ENCODE data around the gene EPHA5.

The EPHA5 gene

GRCh38 chr4:65482410-65482809, 187.9 kb downstream of the EPHA5 start:
- DNase-seq: no peak

- DNase-seq: no peak
Observed at GRCh38 chr4:65472531-65472930, 197.8 kb downstream of the EPHA5 start.

- no peak for DNase-seq
Observed at GRCh38 chr4:65467068-65467680, 203.1 kb downstream of the EPHA5 start.

GRCh38 chr4:65461781-65462180, 208.5 kb downstream of the EPHA5 start:
- DNase-seq: no peak

GRCh38 chr4:65457011-65457410, 213.3 kb downstream of the EPHA5 start:
- no peak for DNase-seq

- DNase-seq: no peak
Observed at GRCh38 chr4:65456579-65456978, 213.7 kb downstream of the EPHA5 start.

- no peak for DNase-seq
Observed at GRCh38 chr4:65453398-65453797, 216.9 kb downstream of the EPHA5 start.

GRCh38 chr4:65450899-65451298, 219.4 kb downstream of the EPHA5 start:
- DNase-seq: no peak

GRCh38 chr4:65437102-65437501, 233.2 kb downstream of the EPHA5 start:
- no peak for DNase-seq

- no peak for DNase-seq
Observed at GRCh38 chr4:65422109-65422508, 248.2 kb downstream of the EPHA5 start.

- no peak for DNase-seq
Observed at GRCh38 chr4:65420036-65420435, 250.3 kb downstream of the EPHA5 start.

GRCh38 chr4:65416891-65417290, 253.4 kb downstream of the EPHA5 start:
- no peak for DNase-seq

- DNase-seq: no peak
Observed at GRCh38 chr4:65407483-65407882, 262.8 kb downstream of the EPHA5 start.

GRCh38 chr4:65401083-65401482, 269.2 kb downstream of the EPHA5 start:
- no peak for DNase-seq

GRCh38 chr4:65399084-65399483, 271.2 kb downstream of the EPHA5 start:
- no peak for DNase-seq

GRCh38 chr4:65393078-65393477, 277.2 kb downstream of the EPHA5 start:
- no peak for DNase-seq

GRCh38 chr4:65392488-65392887, 277.8 kb downstream of the EPHA5 start:
- no peak for DNase-seq

- no peak for DNase-seq
Observed at GRCh38 chr4:65391814-65392213, 278.5 kb downstream of the EPHA5 start.

GRCh38 chr4:65391382-65391781, 278.9 kb downstream of the EPHA5 start:
- DNase-seq: no peak

- no peak for DNase-seq
Observed at GRCh38 chr4:65386927-65387326, 283.4 kb downstream of the EPHA5 start.

- DNase-seq: no peak
Observed at GRCh38 chr4:65383589-65384305, 286.5 kb downstream of the EPHA5 start.

GRCh38 chr4:65381648-65382047, 288.6 kb downstream of the EPHA5 start:
- DNase-seq: no peak

- no peak for DNase-seq
Observed at GRCh38 chr4:65370709-65371108, 299.6 kb downstream of the EPHA5 start.

GRCh38 chr4:65367306-65367705, 303.0 kb downstream of the EPHA5 start:
- DNase-seq: no peak

GRCh38 chr4:65358914-65359313, 311.4 kb downstream of the EPHA5 start:
- DNase-seq: no peak
